ENCODE results near the gene ALG11.

Gene ALG11

GRCh38 chr13:51971520-51972426 is 40.4 kb upstream of the ALG11 start:
- TF ChIP-seq PKNOX1 (IDR thresholded peaks at IDR 0.05) (no peak), HDGF (IDR thresholded peaks at IDR 0.05; ENCODE audit: borderline replicate concordance) (no peak), L3MBTL2 (conservative IDR thresholded peaks at IDR 0.05) (no peak), ARNT (IDR thresholded peaks at IDR 0.05) (no peak), FOXK2 (IDR thresholded peaks at IDR 0.05) (no peak), SP1 (IDR thresholded peaks at IDR 0.05) (no peak), SUZ12 (IDR thresholded peaks at IDR 0.05) (no peak)
- ChIA-PET POLR2A (no interaction called here), CTCF (no interaction called here)
- DNase-seq (ENCODE audit: extremely low spot score): no peak

GRCh38 chr13:51974482-51974881 is 37.7 kb upstream of the ALG11 start:
- no peak for DNase-seq (ENCODE audit: extremely low spot score)
- TF ChIP-seq CTBP1 (IDR thresholded peaks at IDR 0.05; ENCODE audit: borderline replicate concordance) (no peak), SUZ12 (IDR thresholded peaks at IDR 0.05) (no peak), ELF4 (IDR thresholded peaks at IDR 0.05) (no peak), ZNF384 (IDR thresholded peaks at IDR 0.05) (no peak), PKNOX1 (IDR thresholded peaks at IDR 0.05) (no peak), BHLHE40 (IDR thresholded peaks at IDR 0.05; ENCODE audit: borderline replicate concordance) (no peak), TARDBP (IDR thresholded peaks at IDR 0.05) (no peak), LEF1 (IDR thresholded peaks at IDR 0.05; ENCODE audit: borderline replicate concordance) (no peak), FOXM1 (IDR thresholded peaks at IDR 0.05; ENCODE audit: borderline replicate concordance) (no peak), NFRKB (IDR thresholded peaks at IDR 0.05) (no peak), FOXK2 (IDR thresholded peaks at IDR 0.05) (no peak), SP1 (IDR thresholded peaks at IDR 0.05) (no peak), HDGF (IDR thresholded peaks at IDR 0.05; ENCODE audit: borderline replicate concordance) (no peak), FOXA1 (IDR thresholded peaks at IDR 0.05) (no peak), ARNT (IDR thresholded peaks at IDR 0.05) (no peak), L3MBTL2 (conservative IDR thresholded peaks at IDR 0.05) (no peak)
- CTCF ChIA-PET: no interaction called here
- POLR2A ChIA-PET: no interaction called here

- no peak for TF ChIP-seq SP1 (IDR thresholded peaks at IDR 0.05)
- no peak for TF ChIP-seq BHLHE40 (IDR thresholded peaks at IDR 0.05; ENCODE audit: borderline replicate concordance)
- TF ChIP-seq SUZ12 (IDR thresholded peaks at IDR 0.05): no peak
- no peak for TF ChIP-seq TARDBP (IDR thresholded peaks at IDR 0.05)
- no peak for TF ChIP-seq PKNOX1 (IDR thresholded peaks at IDR 0.05)
- no peak for TF ChIP-seq NFRKB (IDR thresholded peaks at IDR 0.05)
- no peak for TF ChIP-seq FOXA1 (IDR thresholded peaks at IDR 0.05)
- no peak for TF ChIP-seq FOXM1 (IDR thresholded peaks at IDR 0.05; ENCODE audit: borderline replicate concordance)
- no peak for TF ChIP-seq FOXK2 (IDR thresholded peaks at IDR 0.05)
- no peak for TF ChIP-seq LEF1 (IDR thresholded peaks at IDR 0.05; ENCODE audit: borderline replicate concordance)
- CTCF ChIA-PET: no interaction called here
- DNase-seq (ENCODE audit: extremely low spot score): no peak
- POLR2A ChIA-PET: no interaction called here
Observed at GRCh38 chr13:51976423-51976822, 35.8 kb upstream of the ALG11 start.

GRCh38 chr13:51976890-51977289 is 35.3 kb upstream of the ALG11 start:
- ChIA-PET POLR2A (no interaction called here), CTCF (no interaction called here)
- TF ChIP-seq FOXM1 (IDR thresholded peaks at IDR 0.05; ENCODE audit: borderline replicate concordance) (no peak), L3MBTL2 (conservative IDR thresholded peaks at IDR 0.05) (no peak), PKNOX1 (IDR thresholded peaks at IDR 0.05) (no peak), BHLHE40 (IDR thresholded peaks at IDR 0.05; ENCODE audit: borderline replicate concordance) (no peak), FOXA1 (IDR thresholded peaks at IDR 0.05) (no peak), ELF4 (IDR thresholded peaks at IDR 0.05) (no peak), ZNF384 (IDR thresholded peaks at IDR 0.05) (no peak), ARNT (IDR thresholded peaks at IDR 0.05) (no peak), SP1 (IDR thresholded peaks at IDR 0.05) (no peak), NFRKB (IDR thresholded peaks at IDR 0.05) (no peak), HDGF (IDR thresholded peaks at IDR 0.05; ENCODE audit: borderline replicate concordance) (no peak), SUZ12 (IDR thresholded peaks at IDR 0.05) (no peak), FOXK2 (IDR thresholded peaks at IDR 0.05) (no peak), CTBP1 (IDR thresholded peaks at IDR 0.05; ENCODE audit: borderline replicate concordance) (no peak), LEF1 (IDR thresholded peaks at IDR 0.05; ENCODE audit: borderline replicate concordance) (no peak)
- no peak for DNase-seq (ENCODE audit: extremely low spot score)

GRCh38 chr13:51977625-51978024 is 34.6 kb upstream of the ALG11 start:
- POLR2A ChIA-PET: no interaction called here
- no peak for TF ChIP-seq NFRKB (IDR thresholded peaks at IDR 0.05)
- no peak for TF ChIP-seq SUZ12 (IDR thresholded peaks at IDR 0.05)
- CTCF ChIA-PET: no interaction called here
- DNase-seq (ENCODE audit: extremely low spot score): no peak

Data from HEK293T (cell line).